H1 (cell line): ENCODE data around the gene COPZ1. TPM values are rescaled to one million over a fixed set of nuclear protein-coding genes. Genes with fewer than 3 reads are reported as not detected.

Experiments
- BRCA1 ChIP-seq: IDR thresholded peaks from 2 replicates; pipeline ENCODE4 v1.6.1; 2012; ENCODE audit warnings: low read depth, low read length, improper control_type of control experiment
- CBX8 ChIP-seq: fragments of 300-800, 300-1000 bp; sonication (generic); IDR thresholded peaks from 2 replicates; pipeline ENCODE4 v1.7.1; 2016; ENCODE audit warnings: low read depth, low read length, borderline replicate concordance
- CHD7 ChIP-seq: fragments of 300-600 bp; sonication (generic); IDR thresholded peaks from 2 replicates; pipeline ENCODE4 v1.7.1; 2012; ENCODE audit warnings: low read length, moderate library complexity, mild to moderate bottlenecking, inconsistent platforms; ENCODE audit not compliant: insufficient replicate concordance
- EZH2 ChIP-seq: fragments of 200-600 bp; sonication (generic); IDR thresholded peaks from 2 replicates; pipeline ENCODE4 v1.7.1; 2012; ENCODE audit warnings: low read depth, mild to moderate bottlenecking, moderate library complexity, low read length, inconsistent platforms; ENCODE audit not compliant: severe bottlenecking
- GABPA ChIP-seq: IDR thresholded peaks from 2 replicates; pipeline ENCODE4 v1.6.1; 2011; ENCODE audit warnings: mild to moderate bottlenecking, low read length, moderate library complexity, borderline replicate concordance; ENCODE audit not compliant: insufficient read depth
- KDM4A ChIP-seq: IDR thresholded peaks from one replicate; pipeline ENCODE4 v1.7.1; 2012; ENCODE audit warnings: low read depth, mild to moderate bottlenecking, moderate library complexity, low read length, inconsistent platforms; ENCODE audit not compliant: severe bottlenecking
- PHF8 ChIP-seq: fragments of 200-600 bp; sonication (generic); conservative IDR thresholded peaks from 2 replicates; pipeline ENCODE4 v1.7.1; 2012; ENCODE audit warnings: low read depth, mild to moderate bottlenecking, inconsistent platforms, low read length, moderate library complexity
- RNF2 ChIP-seq: fragments of 200-900, 300-1000 bp; sonication (generic); IDR thresholded peaks from 2 replicates; pipeline ENCODE4 v1.7.1; 2016; ENCODE audit warnings: borderline replicate concordance, low read depth, mild to moderate bottlenecking, antibody characterized with exemption, low read length; ENCODE audit not compliant: poor library complexity, severe bottlenecking; ENCODE audit errors: missing control alignments
- SIRT6 ChIP-seq: IDR thresholded peaks from one replicate; pipeline ENCODE4 v1.7.1; 2012; ENCODE audit warnings: low read length, inconsistent platforms
- SP4 ChIP-seq: IDR thresholded peaks from 2 replicates; pipeline ENCODE4 v1.6.1; 2012; ENCODE audit warnings: low read length, inconsistent platforms
- polyA plus RNA-seq, 7 experiments: library from polyadenylated mRNA; depleted of rRNA in 3 of 7; stranded (reverse) in 5 of 7; unstranded in 2 of 7; fragments of >200 nt in 5 of 7; fragments of 200-250 nt in 2 of 7; gene quantifications; 1 replicate in 5 of 7; 2 replicates in 1 of 7; 4 replicates in 1 of 7; pipeline versions ENCODE4 v1.2.1 to v1.2.3, GENCODE V29; 2011 to 2013; ENCODE audit warnings: missing spikeins in 2 of 7, mixed read lengths in 2 of 7
- total RNA-seq: library from RNA; stranded (reverse); fragmentation: NEBNext Ultra II Directional; extraction: Animal tissue kit (Norgen Biotek cat#: 25700); gene quantifications from 2 replicates; pipeline ENCODE4 v1.2.1, GENCODE V29; 2021

COPZ1 gene
- total and polyA plus RNA-seq, 2 of the 8 experiments (the other 6 are each of a cell fraction or from before 2014, with no cell fraction given), result 103 to 133 TPM

- TF ChIP-seq CHD7 (no peak), PHF8 (no peak), EZH2 (no peak), CBX8 (no peak), GABPA (no peak), RNF2 (no peak), SIRT6 (no peak), KDM4A (peak; percentile 17), BRCA1 (no peak), SP4 (no peak)
These were observed 24.1 kb upstream of the COPZ1 start, which contains the start of gene NFE2 (continued) for GRCh38 chr12:54300732-54301427.
